NCI-H2196 (cell line): ENCODE results near the gene UBE2S.
A peak's percentile ranks its signal among the peaks of the same experiment; 100 is the strongest.
"Not testable (repeated sequence)": the region's sequence is repeated elsewhere in the genome, so short reads cannot be mapped to it uniquely, and the experiment has no call there.

Experiments
- DNase-seq: peaks from one replicate; lab custom pipeline; 2025; ENCODE audit not compliant: unreplicated experiment; lab: John Stamatoyannopoulos, UW

Gene UBE2S

DNA sequence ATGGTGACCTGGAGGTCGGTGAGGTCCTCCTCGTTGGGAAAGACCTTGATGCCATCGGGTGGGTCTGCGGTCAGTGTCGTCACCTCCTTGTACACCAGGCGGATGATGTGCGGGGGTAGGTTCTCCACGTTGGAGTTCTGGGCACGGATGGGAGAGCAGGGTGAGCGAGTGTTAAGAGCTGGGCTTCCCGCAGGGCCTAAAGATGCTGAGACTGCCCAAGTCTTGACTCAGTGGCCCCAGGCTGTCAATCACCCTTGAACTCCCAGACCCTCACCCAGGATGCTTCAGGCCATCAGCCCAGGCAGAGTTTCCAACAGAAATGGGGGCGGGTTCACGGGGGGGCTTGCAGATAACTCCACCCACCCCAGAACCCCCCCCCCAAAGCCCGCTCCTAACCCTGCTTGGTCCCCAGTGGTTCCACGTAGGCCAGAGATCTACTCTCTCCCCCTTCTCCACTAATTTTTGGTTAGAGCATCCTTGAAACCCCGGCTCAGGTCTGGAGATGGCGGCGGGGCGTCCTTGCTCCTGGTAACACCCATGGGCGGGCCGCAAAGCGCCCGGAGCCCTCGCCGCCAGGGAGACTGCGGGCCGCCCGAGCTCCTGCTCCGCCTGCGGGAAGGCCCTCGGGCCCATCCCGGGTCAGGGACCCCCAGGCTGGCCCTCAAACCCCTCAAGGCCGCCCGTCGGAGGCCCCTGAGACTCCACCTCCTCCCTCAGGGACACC, 600 bp downstream of the UBE2S start:
- no peak for DNase-seq

DNA sequence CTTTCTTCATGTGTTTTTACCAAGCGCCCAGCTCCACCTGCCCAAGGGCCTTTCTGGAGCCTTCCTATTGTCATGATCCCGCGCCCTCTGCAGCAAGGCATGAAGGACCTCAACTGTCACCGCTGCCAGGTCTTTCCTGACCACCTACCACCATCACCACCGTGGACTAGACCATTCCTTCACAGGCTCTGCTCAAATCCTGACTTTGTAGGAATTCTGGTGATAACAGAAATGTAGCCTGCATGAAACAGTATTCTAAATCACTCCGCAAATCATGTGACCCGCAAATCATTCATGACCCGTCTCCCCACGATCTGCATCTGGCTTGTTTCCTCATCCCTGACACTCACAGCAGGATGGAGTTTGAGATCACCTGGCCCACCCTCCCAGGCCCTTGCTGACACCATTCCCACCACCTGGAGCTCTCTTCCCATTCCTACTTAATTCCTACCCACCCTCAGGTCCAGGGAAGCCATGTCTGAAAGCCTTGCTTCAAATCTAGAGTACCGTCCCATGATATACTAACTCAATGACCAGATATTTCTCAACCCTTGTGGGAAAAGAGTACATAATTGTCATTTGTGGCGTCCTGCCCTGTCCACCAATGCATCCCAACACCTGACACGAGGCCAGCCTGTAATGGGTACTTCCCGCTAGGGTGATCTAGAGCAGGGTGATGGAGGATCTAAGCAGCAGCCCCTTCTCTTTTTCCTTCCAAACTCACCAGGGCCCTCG, 1.3 kb downstream of the UBE2S start:
- DNase-seq = no peak

DNA sequence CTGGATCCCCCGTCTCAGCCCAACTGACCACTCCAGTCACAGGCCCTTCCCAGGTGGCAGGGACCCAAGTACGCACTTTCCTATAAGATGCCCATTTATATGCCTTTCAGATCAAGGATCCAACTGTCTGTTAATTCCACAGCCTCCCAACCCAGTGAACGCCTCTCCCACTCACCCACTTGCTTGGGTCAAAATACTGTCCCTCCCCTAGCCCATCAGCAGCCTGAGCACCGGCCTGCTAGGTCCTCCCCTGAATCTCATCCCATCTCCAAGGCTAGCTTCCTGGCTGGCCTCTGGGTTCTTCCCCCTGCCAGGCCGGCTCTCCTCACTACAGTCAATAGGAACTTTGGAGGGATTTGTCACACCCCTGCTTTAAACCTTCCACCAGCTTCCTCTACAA, 1.9 kb downstream of the UBE2S start:
- DNase-seq = no peak

DNA sequence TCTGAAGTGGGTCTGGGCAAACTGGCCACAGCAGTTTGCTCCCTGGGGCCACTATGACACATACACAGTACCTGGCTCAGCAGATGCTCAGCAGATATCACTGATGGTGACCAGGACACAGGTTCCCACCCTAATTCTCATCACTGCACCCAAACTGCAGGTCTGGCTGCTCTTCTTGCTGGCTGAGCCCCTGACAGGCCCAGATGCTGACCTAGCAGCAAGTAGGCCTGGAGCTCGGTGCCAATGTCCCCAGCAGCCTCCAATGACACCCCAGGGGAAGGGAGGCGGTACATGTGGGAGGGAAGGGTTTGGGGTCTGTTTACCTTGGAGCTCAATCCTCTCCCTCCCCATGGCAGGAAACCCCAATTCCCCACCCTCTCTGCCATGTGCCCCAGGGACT, 5.1 kb downstream of the UBE2S start:
- no peak for DNase-seq

DNA sequence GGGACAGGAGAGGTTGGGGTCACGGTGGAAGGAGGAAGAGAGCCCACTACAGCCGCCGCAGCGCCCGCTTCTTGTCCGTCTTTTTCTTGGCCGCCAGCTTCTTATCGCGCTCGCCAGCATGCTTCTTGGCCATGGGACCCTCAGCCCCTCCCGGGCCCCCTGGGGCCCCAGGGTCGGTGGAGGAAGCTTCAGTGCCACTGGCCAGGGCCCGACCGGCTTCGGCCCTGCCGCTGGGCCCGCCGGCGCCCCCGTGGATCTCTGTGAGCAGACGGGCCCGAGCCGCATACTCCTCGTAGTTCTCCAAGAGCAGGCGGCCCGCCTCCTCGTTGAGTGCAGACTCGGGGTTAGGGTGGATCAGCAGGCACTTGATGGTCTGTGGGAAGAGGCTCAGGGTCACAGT, 6.2 kb downstream of the UBE2S start:
- not testable (repeated sequence) for DNase-seq

DNA sequence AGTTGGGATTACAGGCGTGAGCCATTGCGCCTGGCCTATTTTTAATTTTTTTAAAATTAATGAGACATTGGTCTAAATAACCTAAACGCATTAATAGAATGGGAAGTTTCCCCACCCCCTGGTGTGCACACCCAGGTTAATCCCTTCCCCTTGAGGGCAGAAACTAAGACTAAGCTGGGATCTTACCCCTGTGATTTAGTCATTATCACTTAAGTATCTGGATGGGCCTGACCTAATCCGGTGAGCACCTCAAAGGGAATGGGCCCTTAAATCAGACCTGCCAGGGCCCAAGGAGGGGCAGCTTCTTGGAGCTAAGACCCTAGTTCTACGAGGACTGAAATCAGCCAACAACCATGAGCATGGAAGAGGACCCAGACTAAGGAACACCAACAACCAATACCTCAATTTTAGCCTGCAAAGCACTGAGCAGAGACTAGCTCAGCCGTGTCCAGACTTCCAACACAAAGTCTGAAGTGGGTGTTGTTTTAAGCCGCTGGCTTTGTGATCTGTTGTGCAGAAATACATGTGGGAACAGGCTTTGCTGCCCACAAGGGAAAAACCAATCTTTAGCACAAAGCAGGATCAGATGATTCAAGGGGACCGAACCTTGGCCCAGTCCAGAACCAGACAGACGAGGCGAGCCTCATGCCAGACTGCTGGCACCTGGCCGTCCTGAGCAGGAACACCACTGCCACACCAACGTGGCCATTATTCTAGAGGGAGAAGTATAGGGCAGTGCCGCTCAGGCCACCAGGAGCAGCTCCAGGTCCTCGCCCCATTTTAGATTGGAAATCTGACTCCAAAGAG, 7.1 kb downstream of the UBE2S start:
- DNase-seq = no peak

DNA sequence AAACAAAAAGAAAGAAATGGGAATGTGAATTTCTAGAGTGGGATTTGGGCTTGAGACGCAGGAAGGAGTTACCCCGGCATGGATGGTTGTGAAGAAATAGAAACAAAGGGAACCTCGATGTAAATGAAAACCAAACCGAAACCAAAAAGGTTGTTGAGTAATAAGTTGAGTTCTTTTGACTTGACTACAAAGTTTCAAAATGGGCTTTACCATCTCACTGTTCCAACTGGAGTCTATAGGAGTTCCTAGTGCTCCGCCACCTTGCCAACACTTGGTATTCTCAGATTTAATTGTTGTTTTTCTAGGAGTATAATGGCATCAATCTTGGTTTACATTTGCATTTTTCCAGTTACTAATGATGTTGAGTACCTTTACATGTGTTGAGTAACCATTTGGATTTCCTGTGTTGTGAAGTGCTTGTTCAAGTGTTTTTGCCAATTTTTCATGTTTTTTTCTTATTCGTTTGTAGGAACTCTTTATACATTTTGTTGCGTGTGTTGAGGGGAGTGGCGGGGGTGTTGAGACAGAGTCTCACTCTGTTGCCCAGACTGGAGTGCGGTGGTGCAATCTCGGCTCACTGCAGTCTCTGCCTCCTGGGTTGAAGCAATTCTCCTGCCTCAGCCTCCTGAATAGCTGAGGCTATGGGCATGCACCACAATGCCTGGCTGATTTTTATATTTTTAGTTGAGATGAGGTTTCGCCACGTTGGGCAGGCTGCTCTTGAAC, 9.2 kb downstream of the UBE2S start:
- DNase-seq = no peak

DNA sequence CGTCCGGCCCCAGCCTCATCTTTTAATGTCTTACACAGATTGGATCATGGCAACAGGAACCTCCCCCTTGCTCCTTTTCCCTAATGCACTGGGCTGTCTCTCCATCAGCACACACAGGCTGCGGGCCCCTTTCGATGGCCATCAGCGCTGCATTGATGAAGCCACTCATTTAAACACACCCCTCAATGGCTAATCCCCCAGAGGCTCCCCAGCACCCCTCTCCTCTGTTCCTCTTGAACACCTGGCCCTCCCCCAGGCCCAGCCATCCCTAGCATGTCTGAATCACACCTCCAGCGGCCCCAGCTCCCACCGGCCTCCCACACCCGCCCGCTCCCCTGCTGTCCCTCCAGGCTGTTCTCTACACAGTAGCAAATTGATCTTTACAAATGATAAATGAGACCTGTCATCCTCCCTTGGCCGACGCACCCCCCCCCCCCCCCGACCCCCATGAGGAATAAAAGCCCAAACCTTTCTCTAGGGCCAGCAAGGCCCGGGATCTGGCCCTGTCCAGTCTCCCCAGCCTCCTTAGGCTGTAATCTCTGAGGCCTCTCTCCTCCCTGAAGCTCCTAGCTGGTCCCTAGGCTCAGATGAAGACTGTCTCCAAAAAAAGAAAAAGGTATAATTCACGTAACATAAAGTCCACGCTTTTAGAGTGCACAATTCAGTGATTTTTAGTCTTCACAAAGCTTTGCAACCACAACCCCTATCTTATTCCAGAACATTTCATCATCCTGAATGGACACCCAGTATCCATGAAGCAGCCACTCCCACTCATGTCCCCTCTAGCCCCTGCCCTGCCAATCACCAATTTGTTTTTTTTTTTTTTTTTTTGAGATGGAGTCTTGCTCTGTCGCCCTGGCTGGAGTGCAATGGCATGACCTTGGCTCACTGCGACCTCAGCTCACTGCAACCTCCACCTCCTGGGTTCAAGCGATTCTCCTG, 14.5 kb downstream of the UBE2S start:
- no peak for DNase-seq

DNA sequence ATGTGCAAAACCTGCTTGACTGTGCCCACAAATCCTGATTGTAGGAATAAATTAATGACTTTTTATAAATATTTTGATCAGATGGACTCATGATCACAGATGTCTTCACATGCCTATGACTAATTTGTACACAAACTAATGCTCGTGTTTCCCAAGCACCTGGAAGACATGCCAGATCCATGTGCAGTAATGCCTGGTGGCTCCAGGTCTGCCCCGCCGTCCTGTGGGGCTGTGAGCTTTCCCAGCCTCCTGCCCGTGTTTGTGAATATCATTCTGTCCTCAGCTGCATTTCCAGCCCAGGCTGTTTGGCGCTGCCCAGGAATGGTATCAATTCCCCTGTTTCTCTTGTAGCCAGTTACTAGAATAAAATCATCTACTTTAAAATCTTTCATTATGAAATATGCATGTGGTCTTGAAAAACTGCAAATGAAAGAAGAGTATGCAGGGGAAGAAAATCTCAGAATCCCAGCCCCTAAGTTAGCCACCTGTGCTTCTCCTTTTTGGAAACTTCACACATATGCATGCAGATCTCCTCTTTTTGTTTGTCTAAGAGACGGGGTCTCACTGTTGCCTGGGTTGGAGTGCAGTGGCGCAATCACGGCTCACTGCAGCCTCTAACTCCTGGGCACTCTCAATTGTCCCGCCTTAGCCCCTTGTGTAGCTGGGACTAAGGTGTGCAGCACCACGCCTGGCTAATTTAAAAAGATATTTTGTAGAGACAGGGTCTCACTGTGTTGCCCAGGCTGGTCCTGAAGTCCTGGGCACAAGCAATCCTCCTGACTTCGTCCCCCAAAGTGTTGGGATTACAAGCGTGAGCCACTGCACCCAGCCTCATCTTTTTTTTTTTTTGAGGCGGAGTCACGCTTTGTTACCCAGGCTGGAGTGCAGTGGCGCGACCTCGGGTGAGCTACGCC, 15.6 kb downstream of the UBE2S start:
- DNase-seq = no peak

DNA sequence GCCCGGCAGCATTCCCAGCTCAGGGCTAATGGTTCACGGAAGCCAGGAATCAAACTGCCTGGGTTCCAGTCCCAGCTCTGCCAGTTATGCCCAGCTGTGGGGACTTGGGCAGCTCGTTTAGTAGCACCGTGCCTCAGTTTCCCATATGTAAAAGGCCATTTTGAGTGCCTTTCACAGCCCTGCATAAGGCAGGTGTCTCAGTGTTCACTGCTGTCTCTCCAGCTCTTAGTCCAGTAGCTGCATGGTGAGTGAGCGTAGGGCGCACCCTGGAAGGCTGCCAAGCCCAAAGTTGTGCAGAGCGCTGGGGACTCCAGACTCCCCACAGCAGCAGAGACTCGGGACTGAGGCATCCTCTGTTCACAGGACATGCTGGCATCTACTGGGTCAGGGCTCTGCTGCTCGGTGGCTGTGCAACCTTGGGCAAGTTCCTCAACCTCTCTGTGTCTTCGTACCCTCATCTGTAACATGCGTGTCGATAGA, 16.4 kb downstream of the UBE2S start:
- no peak for DNase-seq

DNA sequence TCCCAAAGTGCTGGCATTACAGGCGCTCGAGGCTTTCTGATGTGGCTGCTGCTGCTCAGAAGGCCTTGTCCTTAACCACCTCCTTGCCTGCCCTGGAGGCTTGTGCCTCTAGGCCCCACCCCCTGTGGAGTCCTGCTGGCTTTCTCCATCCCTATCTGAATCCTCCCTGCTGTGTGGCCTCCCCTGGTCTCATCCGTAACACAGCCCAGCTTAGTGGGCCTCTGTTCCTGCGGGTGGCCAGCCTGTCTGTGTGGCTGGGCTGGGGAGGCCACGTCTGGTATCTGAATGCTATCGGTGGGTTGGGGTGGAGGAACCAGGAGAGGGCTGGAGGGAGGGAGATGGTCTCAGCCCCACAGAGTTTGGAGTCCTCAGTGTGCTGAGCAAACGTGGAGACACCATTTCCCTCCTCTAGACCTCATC, 17.1 kb downstream of the UBE2S start:
- DNase-seq = no peak

DNA sequence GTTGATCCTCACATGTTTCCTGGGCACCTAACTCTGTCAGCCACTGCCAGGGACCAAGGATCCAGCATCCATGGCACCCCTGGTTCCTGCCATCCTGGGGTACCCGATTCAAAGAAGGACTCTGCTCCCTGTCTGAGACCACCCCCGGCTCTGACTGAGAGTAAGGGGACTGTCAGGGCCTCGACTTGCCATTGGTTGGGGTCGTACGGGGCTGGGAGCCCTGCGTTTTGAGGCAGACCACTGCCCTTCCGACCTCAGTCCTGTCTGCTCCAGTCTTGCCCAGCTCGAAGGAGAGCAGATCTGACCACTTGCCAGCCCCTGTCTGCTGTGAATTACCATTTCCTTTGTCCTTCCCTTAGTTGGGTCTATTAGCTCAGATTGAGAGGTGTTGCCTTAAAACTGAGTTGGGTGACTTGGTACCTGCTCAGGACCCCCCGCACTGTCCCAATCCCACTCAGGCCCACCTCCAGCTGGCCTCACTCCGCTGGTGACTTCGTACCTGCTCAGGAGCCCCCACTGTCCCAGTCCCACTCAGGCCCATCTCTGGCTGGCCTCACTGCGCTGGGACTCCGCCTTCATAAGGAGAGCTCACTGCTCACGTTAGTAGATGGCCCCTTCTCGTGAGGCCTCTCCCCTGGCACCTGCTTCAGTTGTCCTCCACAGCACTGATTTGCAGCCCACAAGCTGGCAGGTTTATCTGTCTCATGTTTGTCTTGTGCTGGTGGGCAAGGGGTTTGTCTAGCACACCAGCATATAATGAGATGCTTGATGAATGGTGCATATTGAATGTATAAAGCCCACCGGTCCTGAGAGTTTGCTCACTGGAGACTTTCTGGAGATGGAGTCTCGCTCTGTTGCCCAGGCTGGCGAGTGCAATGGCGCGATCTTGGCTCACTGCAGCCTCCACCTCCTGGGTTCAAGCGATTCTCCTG, 17.9 kb downstream of the UBE2S start:
- DNase-seq = no peak

DNA sequence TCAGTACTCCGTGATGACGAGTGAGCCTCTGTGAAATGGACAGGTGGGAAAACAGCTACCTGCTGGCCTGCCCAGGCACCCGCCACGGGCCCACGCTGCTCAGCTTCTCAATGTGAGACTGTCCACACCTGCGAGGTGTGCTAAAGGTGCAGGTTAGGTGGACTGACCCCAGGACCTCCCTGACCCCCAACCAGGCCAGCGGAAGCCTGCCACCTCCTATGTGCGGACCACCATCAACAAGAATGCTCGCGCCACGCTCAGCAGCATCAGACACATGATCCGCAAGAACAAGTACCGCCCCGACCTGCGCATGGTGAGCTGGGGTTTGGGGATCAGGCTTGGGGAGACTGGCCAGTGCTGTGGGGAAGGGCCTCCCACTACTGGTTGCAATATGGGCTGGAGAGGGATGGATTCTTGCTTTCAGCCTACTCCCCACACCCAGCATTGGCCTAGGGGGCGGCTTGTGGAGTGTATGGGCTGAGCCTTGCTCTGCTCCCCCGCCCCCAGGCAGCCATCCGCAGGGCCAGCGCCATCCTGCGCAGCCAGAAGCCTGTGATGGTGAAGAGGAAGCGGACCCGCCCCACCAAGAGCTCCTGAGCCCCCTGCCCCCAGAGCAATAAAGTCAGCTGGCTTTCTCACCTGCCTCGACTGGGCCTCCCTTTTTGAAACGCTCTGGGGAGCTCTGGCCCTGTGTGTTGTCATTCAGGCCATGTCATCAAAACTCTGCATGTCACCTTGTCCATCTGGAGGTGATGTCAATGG, 19.7 kb downstream of the UBE2S start:
- no peak for DNase-seq

DNA sequence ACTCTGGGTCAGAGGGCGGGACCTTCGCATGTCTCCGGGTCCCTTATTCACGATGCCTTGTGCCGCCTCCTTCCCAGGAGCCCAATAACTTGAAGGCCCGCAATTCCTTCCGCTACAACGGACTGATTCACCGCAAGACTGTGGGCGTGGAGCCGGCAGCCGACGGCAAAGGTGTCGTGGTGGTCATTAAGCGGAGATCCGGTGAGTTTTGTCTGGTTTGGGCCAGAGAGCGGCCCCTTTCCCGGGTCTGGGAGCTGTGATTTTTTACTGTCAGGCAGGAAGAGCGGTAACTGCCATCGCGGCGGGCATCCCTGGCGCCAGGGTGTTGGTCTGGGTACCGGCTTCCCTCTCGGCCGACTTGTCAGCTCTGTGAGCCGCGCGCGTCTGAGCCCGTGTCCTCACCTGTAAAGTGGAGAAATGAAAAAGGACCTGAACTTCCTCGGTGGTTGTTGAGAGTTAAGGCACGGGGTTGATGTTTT, 21.1 kb downstream of the UBE2S start:
- DNase-seq = no peak

DNA sequence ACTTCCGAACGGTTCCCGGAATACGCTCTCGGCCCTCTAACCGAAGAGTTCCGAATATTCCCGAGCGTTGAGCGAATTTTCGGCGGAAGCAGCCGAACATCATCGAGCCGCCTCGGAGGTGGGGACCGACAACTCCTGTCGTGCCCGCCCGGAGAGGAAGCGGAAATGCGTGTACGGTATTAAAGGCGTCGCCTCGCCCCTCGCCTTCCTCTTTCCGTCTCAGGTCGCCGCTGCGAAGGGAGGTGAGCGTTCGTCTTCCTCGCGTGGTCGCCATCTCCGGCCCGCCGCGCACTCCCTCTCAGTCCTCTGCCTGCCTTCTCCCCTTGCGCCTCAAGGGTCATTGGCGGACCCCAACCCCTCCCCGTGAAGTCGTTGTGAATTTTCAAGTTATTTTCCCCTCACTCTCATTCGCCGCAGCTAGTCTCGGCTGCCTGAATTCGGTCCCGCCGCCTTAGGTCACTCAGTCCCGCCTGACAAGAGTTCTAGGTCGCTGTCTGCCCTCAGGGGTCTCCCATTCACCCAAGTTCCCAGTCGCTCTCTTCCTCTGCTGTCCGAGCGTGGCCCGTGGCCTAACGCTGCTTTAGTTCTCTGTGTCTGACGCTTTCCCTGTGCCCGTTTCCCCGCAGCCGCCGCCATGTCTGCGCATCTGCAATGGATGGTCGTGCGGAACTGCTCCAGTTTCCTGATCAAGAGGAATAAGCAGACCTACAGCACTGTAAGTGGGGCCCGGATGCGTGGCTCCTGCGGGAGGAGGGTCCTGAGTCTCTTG, 21.7 kb downstream of the UBE2S start, which contains the start of gene RPL28:
Gene RPL28 (plus strand): TSS at position 209 of the 769 bp plus-strand sequence. CDS start 426 bp downstream, at position 635.
- DNase-seq = peak; percentile 99
